Upper lobe of right lung (tissue), 1 donor: ENCODE data around the gene ZNF277. TPM values are rescaled to one million over a fixed set of nuclear protein-coding genes. Genes with fewer than 3 reads are reported as not detected.

Source experiments
- ATAC-seq: fragments of 200-7000 bp; cut with Tn5 transposase; one replicate; pipeline ENCODE4 v1.9.1; 2020; ENCODE audit warnings: mild to moderate bottlenecking, moderate library complexity
- DNase-seq: peaks from one replicate; pipeline ENCODE4 v3.0.0-alpha.2; 2020
- H3K27ac ChIP-seq: fragments of 200-600 bp; one replicate; pipeline ENCODE4 v1.8.0; 2022
- H3K27me3 ChIP-seq: fragments of 200-600 bp; one replicate; pipeline ENCODE4 v1.8.0; 2022; ENCODE audit warnings: mild to moderate bottlenecking
- H3K36me3 ChIP-seq: fragments of 200-600 bp; one replicate; pipeline ENCODE4 v1.8.0; 2022
- H3K4me1 ChIP-seq: fragments of 200-600 bp; one replicate; pipeline ENCODE4 v1.8.0; 2022
- H3K4me3 ChIP-seq: fragments of 200-600 bp; one replicate; pipeline ENCODE4 v1.8.0; 2022; ENCODE audit warnings: mild to moderate bottlenecking
- H3K9me3 ChIP-seq: fragments of 200-600 bp; one replicate; pipeline ENCODE4 v1.8.0; 2022
- intact Hi-C: fragments of 100-400 bp; cut with DNase I; formaldehyde crosslinking; loops from one replicate; pipeline ENCODE4 v1.11.0; 2022
- total RNA-seq: library from RNA; stranded (reverse); fragmentation: NEBNext Ultra II Directional; extraction: Animal tissue kit (Norgen Biotek cat#: 25700); gene quantifications from one replicate; pipeline ENCODE4 v1.2.1, GENCODE V29; 2021
- TF ChIP-seq, protein P1 (sequence below): fragments of 200-600 bp; IDR thresholded peaks from one replicate; pipeline ENCODE4 v1.8.0; 2022; ENCODE audit warnings: antibody characterized with exemption
- donor health status: DM: no; HTN: yes; CAD: no; lungs with severe emphysema.

The ZNF277 gene
- total RNA-seq, 1 donor from 2014 or later, result 31.0 TPM

GRCh38 chr7:112192236-112193154 is 14.0 kb upstream of the ZNF277 start:
- DNase-seq (no peak), ATAC-seq (peak; percentile 58)
- Histone ChIP-seq H3K27me3 (no peaks in the 10 kb centered on the region), H3K4me3 (no peak overlapping the region), H3K27ac (no peak overlapping the region), H3K4me1 (peaks cover 4% of the 10 kb centered on the region), H3K36me3 (no peaks in the 10 kb centered on the region), H3K9me3 (no peaks in the 10 kb centered on the region)
- TF ChIP-seq, protein P1, sequence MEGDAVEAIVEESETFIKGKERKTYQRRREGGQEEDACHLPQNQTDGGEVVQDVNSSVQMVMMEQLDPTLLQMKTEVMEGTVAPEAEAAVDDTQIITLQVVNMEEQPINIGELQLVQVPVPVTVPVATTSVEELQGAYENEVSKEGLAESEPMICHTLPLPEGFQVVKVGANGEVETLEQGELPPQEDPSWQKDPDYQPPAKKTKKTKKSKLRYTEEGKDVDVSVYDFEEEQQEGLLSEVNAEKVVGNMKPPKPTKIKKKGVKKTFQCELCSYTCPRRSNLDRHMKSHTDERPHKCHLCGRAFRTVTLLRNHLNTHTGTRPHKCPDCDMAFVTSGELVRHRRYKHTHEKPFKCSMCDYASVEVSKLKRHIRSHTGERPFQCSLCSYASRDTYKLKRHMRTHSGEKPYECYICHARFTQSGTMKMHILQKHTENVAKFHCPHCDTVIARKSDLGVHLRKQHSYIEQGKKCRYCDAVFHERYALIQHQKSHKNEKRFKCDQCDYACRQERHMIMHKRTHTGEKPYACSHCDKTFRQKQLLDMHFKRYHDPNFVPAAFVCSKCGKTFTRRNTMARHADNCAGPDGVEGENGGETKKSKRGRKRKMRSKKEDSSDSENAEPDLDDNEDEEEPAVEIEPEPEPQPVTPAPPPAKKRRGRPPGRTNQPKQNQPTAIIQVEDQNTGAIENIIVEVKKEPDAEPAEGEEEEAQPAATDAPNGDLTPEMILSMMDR, result no peak
- intact Hi-C loops, result no loop called here

DNA sequence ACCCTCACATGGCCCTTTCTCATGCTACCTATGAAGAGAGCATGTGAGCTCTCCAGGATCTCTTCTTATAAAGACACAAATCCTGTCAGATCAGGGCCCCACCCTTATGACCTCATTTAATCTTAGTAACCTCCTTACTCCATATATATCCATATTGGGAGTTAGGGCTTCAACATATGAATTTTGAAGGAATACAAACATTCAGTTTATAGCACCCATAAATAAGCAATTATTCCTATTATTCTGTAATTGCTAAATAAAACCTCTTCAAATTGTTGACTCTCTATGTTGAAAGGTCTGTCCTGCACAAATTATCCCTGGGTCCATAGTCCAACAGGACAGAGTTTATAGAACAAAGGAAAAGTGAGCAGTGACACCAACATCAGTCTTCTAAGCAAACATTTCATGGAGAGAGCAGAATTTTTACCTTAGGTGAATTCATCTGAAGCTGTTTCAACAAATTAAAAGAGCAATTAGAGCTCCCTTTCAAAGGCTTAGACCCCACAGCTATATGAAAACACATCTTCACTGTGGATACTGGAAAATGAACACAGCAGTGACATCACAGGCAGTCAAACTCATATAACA is 12.5 kb upstream of the ZNF277 start:
- no peak for DNase-seq
- ATAC-seq, result no peak
- Histone ChIP-seq H3K9me3 (no peaks in the 10 kb centered on the region), H3K4me1 (peaks cover 10% of the 10 kb centered on the region), H3K4me3 (no peak overlapping the region), H3K27me3 (no peaks in the 10 kb centered on the region), H3K36me3 (no peaks in the 10 kb centered on the region), H3K27ac (no peak overlapping the region)
- TF ChIP-seq, protein P1, result no peak
- intact Hi-C loops, result no loop called here

- Histone ChIP-seq H3K36me3 (no peaks in the 10 kb centered on the region), H3K27ac (no peak overlapping the region), H3K4me3 (no peak overlapping the region), H3K4me1 (peaks cover 17% of the 10 kb centered on the region), H3K27me3 (no peaks in the 10 kb centered on the region), H3K9me3 (no peaks in the 10 kb centered on the region)
- ATAC-seq (no peak), DNase-seq (no peak)
- TF ChIP-seq, protein P1, result no peak
- intact Hi-C loops, result no loop called here
These were observed 10.8 kb upstream of the ZNF277 start for GRCh38 chr7:112195717-112196116.

DNA sequence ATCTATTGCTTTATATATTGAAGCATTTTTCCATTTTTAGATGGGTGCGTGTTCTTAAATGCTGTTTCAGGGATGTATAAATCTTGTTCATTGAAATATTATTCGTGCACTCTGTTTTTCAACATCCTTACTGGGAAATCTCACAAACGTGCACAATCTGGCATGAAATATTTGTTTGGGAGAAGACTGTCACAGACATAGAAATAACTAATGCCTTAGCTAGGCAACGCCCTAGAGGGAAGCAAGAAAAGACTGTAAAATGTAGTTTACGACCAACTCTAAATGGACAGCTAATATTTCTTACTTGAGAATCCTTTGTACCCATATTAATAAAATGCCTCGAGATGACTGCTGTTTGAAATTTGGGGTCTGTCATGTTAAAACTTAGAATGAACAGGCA is 9.2 kb upstream of the ZNF277 start:
- TF ChIP-seq, protein P1, result no peak
- intact Hi-C loops, result no loop called here
- no peaks in the 10 kb centered on the region for H3K9me3 ChIP-seq
- no peaks in the 10 kb centered on the region for H3K36me3 ChIP-seq
- H3K27me3 ChIP-seq, result no peaks in the 10 kb centered on the region
- ATAC-seq (no peak), DNase-seq (no peak)
- H3K27ac ChIP-seq, result no peak overlapping the region
- H3K4me1 ChIP-seq, result peaks cover 13% of the 10 kb centered on the region
- no peak overlapping the region for H3K4me3 ChIP-seq

DNA sequence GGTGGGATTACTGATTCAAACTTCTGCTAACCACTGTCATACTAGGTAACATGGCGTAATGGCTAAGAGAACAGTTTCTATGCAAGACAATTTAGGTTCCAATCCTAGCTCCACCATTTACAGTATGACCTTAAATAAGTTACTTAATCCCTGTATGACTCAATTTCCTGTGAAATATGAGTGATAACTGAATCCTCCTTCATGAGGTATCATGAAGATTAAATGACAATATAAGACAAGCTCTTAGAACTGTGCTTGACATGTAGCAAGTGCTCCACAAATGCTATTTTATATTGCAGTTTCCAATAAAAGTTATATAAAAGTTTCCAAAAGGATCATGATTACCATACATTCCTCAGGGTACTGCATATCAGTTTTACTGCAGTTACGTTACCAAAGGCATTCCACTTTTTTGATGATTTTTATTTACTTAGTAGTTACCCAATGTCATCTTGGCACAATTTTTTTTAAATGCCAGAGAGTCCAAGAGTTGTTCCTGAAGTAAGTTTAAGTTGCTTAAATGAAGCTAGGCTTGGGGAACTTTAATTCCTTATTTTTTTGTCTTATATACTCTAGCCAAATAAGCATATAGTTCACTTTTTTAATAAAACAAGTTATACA is 7.3 kb upstream of the ZNF277 start:
- Histone ChIP-seq H3K27ac (no peak overlapping the region), H3K36me3 (no peaks in the 10 kb centered on the region), H3K4me1 (peaks cover 14% of the 10 kb centered on the region), H3K4me3 (no peak overlapping the region), H3K27me3 (no peaks in the 10 kb centered on the region), H3K9me3 (no peaks in the 10 kb centered on the region)
- ATAC-seq, result peak; percentile 43
- intact Hi-C loops, result no loop called here
- TF ChIP-seq, protein P1, result no peak
- no peak for DNase-seq
